Fibroblast of villous mesenchyme (primary cell): ENCODE results near the gene TMLHE. TPM values are rescaled to one million over a fixed set of nuclear protein-coding genes. Genes with fewer than 3 reads are reported as not detected.

Experiments used
- DNase-seq: peaks from one replicate; pipeline ENCODE4 v3.0.0-alpha.2; 2010; ENCODE audit warnings: low read depth
- H3K4me3 ChIP-seq: 2 replicates; pipeline ENCODE4 v1.5.1; 2011; ENCODE audit warnings: low read depth, mild to moderate bottlenecking, low read length
- small RNA-seq: library from RNA; depleted of rRNA; stranded (forward); fragments of <200 nt; gene quantifications from one replicate; pipeline ENCODE3, GENCODE V24; 2012
- total RNA-seq: library from RNA; depleted of rRNA; stranded (reverse); fragments of >200 nt; gene quantifications from 2 replicates; pipeline ENCODE4 v1.2.3, GENCODE V29; 2012
- TF ChIP-seq, protein P1 (sequence below): IDR thresholded peaks from 2 replicates; pipeline ENCODE4 v1.5.1; 2012; ENCODE audit warnings: low read depth, mild to moderate bottlenecking, low read length; ENCODE audit not compliant: insufficient read depth

TMLHE gene
- total RNA-seq, 1 donor, result 20.3 TPM

DNA sequence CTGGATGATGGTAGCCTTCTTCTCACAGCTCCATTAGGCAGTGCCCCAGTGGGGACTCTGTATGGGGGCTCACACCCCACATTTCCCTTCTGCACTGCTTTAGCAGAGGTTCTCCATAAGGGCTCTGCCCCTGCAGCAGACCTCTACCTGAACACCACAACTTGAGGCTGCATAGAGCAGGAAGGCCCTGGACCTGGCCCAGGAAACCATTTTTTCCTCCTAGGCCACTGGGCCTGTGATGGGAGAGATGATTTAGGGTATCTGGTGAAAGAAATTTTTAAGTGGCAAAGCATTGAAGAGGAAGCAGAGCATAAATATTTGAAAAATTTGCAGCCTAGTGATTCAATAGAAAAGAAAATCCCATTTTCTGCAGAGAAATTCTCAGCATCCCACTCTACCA is 171.7 kb downstream of the TMLHE start:
- no peak overlapping the region for H3K4me3 ChIP-seq
- DNase-seq, result no peak
- TF ChIP-seq, protein P1, sequence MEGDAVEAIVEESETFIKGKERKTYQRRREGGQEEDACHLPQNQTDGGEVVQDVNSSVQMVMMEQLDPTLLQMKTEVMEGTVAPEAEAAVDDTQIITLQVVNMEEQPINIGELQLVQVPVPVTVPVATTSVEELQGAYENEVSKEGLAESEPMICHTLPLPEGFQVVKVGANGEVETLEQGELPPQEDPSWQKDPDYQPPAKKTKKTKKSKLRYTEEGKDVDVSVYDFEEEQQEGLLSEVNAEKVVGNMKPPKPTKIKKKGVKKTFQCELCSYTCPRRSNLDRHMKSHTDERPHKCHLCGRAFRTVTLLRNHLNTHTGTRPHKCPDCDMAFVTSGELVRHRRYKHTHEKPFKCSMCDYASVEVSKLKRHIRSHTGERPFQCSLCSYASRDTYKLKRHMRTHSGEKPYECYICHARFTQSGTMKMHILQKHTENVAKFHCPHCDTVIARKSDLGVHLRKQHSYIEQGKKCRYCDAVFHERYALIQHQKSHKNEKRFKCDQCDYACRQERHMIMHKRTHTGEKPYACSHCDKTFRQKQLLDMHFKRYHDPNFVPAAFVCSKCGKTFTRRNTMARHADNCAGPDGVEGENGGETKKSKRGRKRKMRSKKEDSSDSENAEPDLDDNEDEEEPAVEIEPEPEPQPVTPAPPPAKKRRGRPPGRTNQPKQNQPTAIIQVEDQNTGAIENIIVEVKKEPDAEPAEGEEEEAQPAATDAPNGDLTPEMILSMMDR, result no peak

Small RNA genes within 50 kb of the gene (small RNA-seq; reads per million reads assigned to genes)
- not detected for gene MIR1184-3

Other genes with a start within 250 kb of the TMLHE start
- gene F8A2, start 230.9 kb downstream of the TMLHE start, total RNA-seq, result not detected in 2 replicates
- 2.3 and 2.6 TPM in 2 replicates for gene F8A3, start 154.3 kb downstream of the TMLHE start, total RNA-seq
- gene SPRY3, start 366 bp downstream of the TMLHE start, total RNA-seq, result 0.32 and 0.43 TPM in 2 replicates